T-cell (primary cell): ENCODE results near the gene F2R. TPM values are rescaled to one million over a fixed set of nuclear protein-coding genes. Genes with fewer than 3 reads are reported as not detected.
A peak's percentile ranks its signal among the peaks of the same experiment; 100 is the strongest.

Source experiments
- ATAC-seq, 4 experiments: fragments of 200-7000 bp in 3 of 4; fragments of 150-1000 bp in 1 of 4; cut with Tn5 transposase; replicated peaks in 1 of 4; 1 replicate in 3 of 4; 2 replicates in 1 of 4; pipeline ENCODE4 v1.10.0; 2021; ENCODE audit warnings: moderate library complexity in 3 of 4, mild to moderate bottlenecking in 2 of 4, moderate number of reproducible peaks in 1 of 4
- CTCF ChIA-PET, 2 donors: fragments of 300-600 bp; sonication (Branson Sonifier 250); formaldehyde crosslinking; loops; one replicate each; lab custom pipeline; 2022; ENCODE audit warnings: antibody characterized with exemption in 2 of 2; lab: Charles Lee
- POLR2A ChIA-PET, 2 donors: fragments of 300-600 bp; sonication (Branson Sonifier 250); formaldehyde crosslinking; loops; one replicate each; lab custom pipeline; 2022; ENCODE audit warnings: antibody characterized with exemption in 2 of 2; lab: Charles Lee
- DNase-seq, 35 experiments: peaks; one replicate each; pipeline versions ENCODE4 v3.0.0 to v3.0.0-alpha.2; 2013 to 2023
- H3K27ac ChIP-seq: one replicate; pipeline ENCODE4 v1.5.1; 2013; ENCODE audit warnings: low read length
- H3K27me3 ChIP-seq, 2 experiments: replicated peaks in 1 of 2; 1 replicate in 1 of 2; 2 replicates in 1 of 2; pipeline versions ENCODE4 v1.6.1 to v1.7.0; 2013; ENCODE audit warnings: low read length in 1 of 2, mixed read lengths in 1 of 2; ENCODE audit not compliant: control insufficient read depth in 2 of 2, insufficient read depth in 2 of 2; ENCODE audit errors: extremely low read depth in 1 of 2
- H3K36me3 ChIP-seq, 2 donors: 1 replicate in 1 of 2; 2 replicates in 1 of 2; pipeline versions ENCODE4 v1.6.1 to v1.7.0; 2013; ENCODE audit warnings: low read length in 1 of 2; ENCODE audit not compliant: control insufficient read depth in 2 of 2, insufficient read depth in 1 of 2; ENCODE audit errors: extremely low read depth in 1 of 2
- H3K4me1 ChIP-seq, 2 experiments: 1 replicate in 1 of 2; 2 replicates in 1 of 2; pipeline versions ENCODE4 v1.6.1 to v1.7.0; 2013; ENCODE audit warnings: low read length in 2 of 2, mixed read lengths in 1 of 2; ENCODE audit not compliant: insufficient read depth in 2 of 2, control insufficient read depth in 1 of 2; ENCODE audit errors: extremely low read depth in 1 of 2
- H3K4me3 ChIP-seq, 2 donors: 1 replicate in 1 of 2; 2 replicates in 1 of 2; pipeline versions ENCODE4 v1.5.1 to v1.7.0; 2013; ENCODE audit warnings: mild to moderate bottlenecking in 2 of 2, low read length in 1 of 2, moderate library complexity in 1 of 2; ENCODE audit not compliant: control insufficient read depth in 1 of 2; ENCODE audit errors: extremely low read depth in 1 of 2
- H3K9me3 ChIP-seq: 2 replicates; pipeline ENCODE4 v1.7.0; 2013
- H3K27ac Mint-ChIP-seq, 2 donors: one replicate each; pipeline ENCODE4 v1.8.0; 2020 to 2021; ENCODE audit warnings: mild to moderate bottlenecking in 2 of 2, mixed read lengths in 2 of 2
- H3K27me3 Mint-ChIP-seq, 2 donors: one replicate each; pipeline ENCODE4 v1.8.0; 2021 to 2022; ENCODE audit warnings: mixed read lengths in 2 of 2
- H3K36me3 Mint-ChIP-seq: one replicate; pipeline ENCODE4 v1.8.0; 2021; ENCODE audit warnings: mixed read lengths
- H3K4me1 Mint-ChIP-seq, 3 donors: one replicate each; pipeline ENCODE4 v1.8.0; 2020 to 2022; ENCODE audit warnings: mixed read lengths in 3 of 3, mild to moderate bottlenecking in 1 of 3
- H3K4me3 Mint-ChIP-seq, 3 donors: one replicate each; pipeline ENCODE4 v1.8.0; 2020 to 2022; ENCODE audit warnings: mild to moderate bottlenecking in 3 of 3, mixed read lengths in 3 of 3, moderate library complexity in 3 of 3
- H3K9me3 Mint-ChIP-seq, 3 donors: one replicate each; pipeline ENCODE4 v1.8.0; 2020 to 2022; ENCODE audit warnings: mixed read lengths in 3 of 3
- WGBS: methylation state at CpG from one replicate; pipeline ENCODE4 v1.1.5; 2013; ENCODE audit warnings: missing lambda C conversion rate; ENCODE audit not compliant: insufficient coverage; 5-methylcytosine and 5-hydroxymethylcytosine counted together
- total RNA-seq, 35 experiments: library from RNA in 6 of 35; stranded (reverse) in 6 of 35; fragments of 120-200 nt in 1 of 35; gene quantifications; one replicate each; pipeline versions ENCODE4 v1.2.1 to v1.2.4 and lab custom pipeline; 2013 to 2026

F2R gene
- total RNA-seq, 5 donors from 2014 or later (not counting 1 experiment from before 2014, with no cell fraction given): 4.3 to 16.3 (median 9.6) TPM

- WGBS: 94% methylated on average over 2 of the region's 5 CpGs
- Histone ChIP-seq H3K4me1 (peaks cover 3 to 47% of the 10 kb centered on the region in 2 experiments), H3K36me3 (no peaks in the 10 kb centered on the region), H3K4me3 (no peak overlapping the region), H3K27me3 (peaks cover 0 to 19% of the 10 kb centered on the region in 2 experiments), H3K9me3 (no peaks in the 10 kb centered on the region), H3K27ac (no peak overlapping the region)
- POLR2A ChIA-PET: no interaction called here
- DNase-seq (no peak), ATAC-seq (no peak)
- no peak overlapping the region for H3K27ac Mint-ChIP-seq
- peaks cover 26 to 30% of the 10 kb centered on the region in 2 donors for H3K27me3 Mint-ChIP-seq
- CTCF ChIA-PET: interaction anchor here in 1 of 2 donors (1.0 kb wide), 1 partner anchor 10 kb away, joined by 3 read pairs; no protein-coding TSS in a partner anchor
- H3K36me3 Mint-ChIP-seq: peaks cover 2% of the 10 kb centered on the region
- H3K9me3 Mint-ChIP-seq: no peaks in the 10 kb centered on the region
- H3K4me1 Mint-ChIP-seq: peaks cover 25 to 48% (median 32%) of the 10 kb centered on the region in 3 donors
- no peak overlapping the region for H3K4me3 Mint-ChIP-seq
Observed at GRCh38 chr5:76718381-76718832, 2.5 kb downstream of the F2R start.

- H3K4me3 ChIP-seq: no peak overlapping the region
- peaks cover 0 to 19% of the 10 kb centered on the region in 2 experiments for H3K27me3 ChIP-seq
- Mint-ChIP-seq H3K4me1 (peaks cover 26 to 43% (median 27%) of the 10 kb centered on the region in 3 donors), H3K9me3 (no peaks in the 10 kb centered on the region), H3K27ac (peak overlapping the region in 1 of 2 donors; percentile 12), H3K27me3 (peaks cover 26 to 30% of the 10 kb centered on the region in 2 donors), H3K36me3 (peaks cover 2% of the 10 kb centered on the region), H3K4me3 (no peak overlapping the region)
- H3K27ac ChIP-seq: no peak overlapping the region
- H3K36me3 ChIP-seq: no peaks in the 10 kb centered on the region
- CTCF ChIA-PET: interaction anchor here in 1 of 2 donors (1.0 kb wide), 1 partner anchor 10 kb away, joined by 3 read pairs; no protein-coding TSS in a partner anchor
- ATAC-seq: no peak
- H3K4me1 ChIP-seq: peaks cover 3 to 47% of the 10 kb centered on the region in 2 experiments
- whole genome bisulfite sequencing: 100% methylated on average over 3 of the region's 4 CpGs
- POLR2A ChIA-PET: no interaction called here
- H3K9me3 ChIP-seq: no peaks in the 10 kb centered on the region
- DNase-seq: no peak
Observed at GRCh38 chr5:76718880-76719279, 3.0 kb downstream of the F2R start.

GRCh38 chr5:76720988-76721569 lies 5.2 kb downstream of the F2R start:
- H3K9me3 ChIP-seq: no peaks in the 10 kb centered on the region
- H3K27ac ChIP-seq: no peak overlapping the region
- Mint-ChIP-seq H3K36me3 (peaks cover 5% of the 10 kb centered on the region), H3K27ac (no peak overlapping the region), H3K4me1 (peaks cover 11 to 34% (median 31%) of the 10 kb centered on the region in 3 donors), H3K27me3 (peaks cover 15 to 16% of the 10 kb centered on the region in 2 donors), H3K9me3 (no peaks in the 10 kb centered on the region), H3K4me3 (no peak overlapping the region)
- CTCF ChIA-PET: interaction anchor here in 1 of 2 donors (0.9 kb wide), 1 partner anchor 53 kb away, joined by 5 read pairs; no protein-coding TSS in a partner anchor
- peaks cover 3 to 34% of the 10 kb centered on the region in 2 experiments for H3K4me1 ChIP-seq
- H3K36me3 ChIP-seq: no peaks in the 10 kb centered on the region
- peaks cover 0 to 7% of the 10 kb centered on the region in 2 experiments for H3K27me3 ChIP-seq
- no peak overlapping the region for H3K4me3 ChIP-seq
- POLR2A ChIA-PET: no interaction called here
- ATAC-seq: no peak
- WGBS: 100% methylated on average over 1 of the region's 10 CpGs
- DNase-seq: no peak

GRCh38 chr5:76723266-76723665 lies 7.3 kb downstream of the F2R start:
- DNase-seq: no peak
- H3K4me1 Mint-ChIP-seq: peaks cover 0 to 19% (median 15%) of the 10 kb centered on the region in 3 donors
- ATAC-seq: no peak
- H3K9me3 Mint-ChIP-seq: no peaks in the 10 kb centered on the region
- Histone ChIP-seq H3K4me3 (no peak overlapping the region), H3K27me3 (no peaks in the 10 kb centered on the region), H3K27ac (no peak overlapping the region), H3K36me3 (no peaks in the 10 kb centered on the region), H3K4me1 (peaks cover 0 to 18% of the 10 kb centered on the region in 2 experiments), H3K9me3 (peaks cover 2% of the 10 kb centered on the region)
- CTCF ChIA-PET: interaction anchor here in 1 of 2 donors (1.3 kb wide), 1 partner anchor 51 kb away, joined by 6 read pairs; no protein-coding TSS in a partner anchor
- POLR2A ChIA-PET: no interaction called here
- peaks cover 5% of the 10 kb centered on the region for H3K36me3 Mint-ChIP-seq
- H3K27me3 Mint-ChIP-seq: peaks cover 0 to 7% of the 10 kb centered on the region in 2 donors
- WGBS: no CpG with 5 or more reads among the region's 1 CpG
- no peak overlapping the region for H3K4me3 Mint-ChIP-seq
- H3K27ac Mint-ChIP-seq: no peak overlapping the region

GRCh38 chr5:76723906-76724305 lies 8.0 kb downstream of the F2R start:
- Mint-ChIP-seq H3K4me1 (peaks cover 0 to 15% (median 14%) of the 10 kb centered on the region in 3 donors), H3K27me3 (peaks cover 0 to 3% of the 10 kb centered on the region in 2 donors), H3K27ac (no peak overlapping the region), H3K36me3 (peaks cover 3% of the 10 kb centered on the region), H3K9me3 (peaks cover 0 to under 1% (median 0%) of the 10 kb centered on the region in 3 donors), H3K4me3 (no peak overlapping the region)
- no peak overlapping the region for H3K27ac ChIP-seq
- CTCF ChIA-PET: interaction anchor here in 1 of 2 donors (1.3 kb wide), 1 partner anchor 51 kb away, joined by 6 read pairs; no protein-coding TSS in a partner anchor
- no CpG with 5 or more reads among the region's 1 CpG for WGBS
- peaks cover 0 to 14% of the 10 kb centered on the region in 2 experiments for H3K4me1 ChIP-seq
- peaks cover 2% of the 10 kb centered on the region for H3K9me3 ChIP-seq
- no peak for ATAC-seq
- POLR2A ChIA-PET: no interaction called here
- H3K36me3 ChIP-seq: no peaks in the 10 kb centered on the region
- no peak overlapping the region for H3K4me3 ChIP-seq
- no peak for DNase-seq
- no peaks in the 10 kb centered on the region for H3K27me3 ChIP-seq

GRCh38 chr5:76724871-76725270 lies 8.9 kb downstream of the F2R start:
- Mint-ChIP-seq H3K27ac (no peak overlapping the region), H3K4me1 (peaks cover 0 to 14% (median 13%) of the 10 kb centered on the region in 3 donors), H3K4me3 (no peak overlapping the region), H3K27me3 (peaks cover 0 to 3% of the 10 kb centered on the region in 2 donors), H3K9me3 (peaks cover 8 to 11% (median 9%) of the 10 kb centered on the region in 3 donors), H3K36me3 (peaks cover 7% of the 10 kb centered on the region)
- DNase-seq (no peak), ATAC-seq (no peak)
- H3K27ac ChIP-seq: no peak overlapping the region
- no peaks in the 10 kb centered on the region for H3K36me3 ChIP-seq
- CTCF ChIA-PET: interaction anchor here in 1 of 2 donors (0.6 kb wide), 1 partner anchor 15 kb away, joined by 4 read pairs; no protein-coding TSS in a partner anchor
- no CpG with 5 or more reads among the region's 4 CpGs for WGBS
- POLR2A ChIA-PET: interaction anchor here in 1 of 2 donors (0.7 kb wide), 1 partner anchor 22 kb away, joined by 4 read pairs; no protein-coding TSS in a partner anchor
- peaks cover 0 to 10% of the 10 kb centered on the region in 2 experiments for H3K4me1 ChIP-seq
- H3K27me3 ChIP-seq: no peaks in the 10 kb centered on the region
- peaks cover 2% of the 10 kb centered on the region for H3K9me3 ChIP-seq
- H3K4me3 ChIP-seq: no peak overlapping the region
